OCI-LY3 (cell line): ENCODE results near the gene ISG20L2.

ENCODE experiments used
- EZH2phosphoT487 ChIP-seq: fragments of 200-600 bp; shearing (Covaris generic); IDR thresholded peaks from 2 replicates; pipeline ENCODE4 v1.6.1; 2018; ENCODE audit warnings: antibody characterized with exemption, mixed run types, low read depth
- TF ChIP-seq, protein P1 (sequence below): fragments of 200-600, 300-600 bp; sonication (generic); IDR thresholded peaks from 2 replicates; pipeline ENCODE4 v1.5.1; 2014; ENCODE audit warnings: antibody characterized with exemption, low read length, low read depth

- TF ChIP-seq, protein P1, sequence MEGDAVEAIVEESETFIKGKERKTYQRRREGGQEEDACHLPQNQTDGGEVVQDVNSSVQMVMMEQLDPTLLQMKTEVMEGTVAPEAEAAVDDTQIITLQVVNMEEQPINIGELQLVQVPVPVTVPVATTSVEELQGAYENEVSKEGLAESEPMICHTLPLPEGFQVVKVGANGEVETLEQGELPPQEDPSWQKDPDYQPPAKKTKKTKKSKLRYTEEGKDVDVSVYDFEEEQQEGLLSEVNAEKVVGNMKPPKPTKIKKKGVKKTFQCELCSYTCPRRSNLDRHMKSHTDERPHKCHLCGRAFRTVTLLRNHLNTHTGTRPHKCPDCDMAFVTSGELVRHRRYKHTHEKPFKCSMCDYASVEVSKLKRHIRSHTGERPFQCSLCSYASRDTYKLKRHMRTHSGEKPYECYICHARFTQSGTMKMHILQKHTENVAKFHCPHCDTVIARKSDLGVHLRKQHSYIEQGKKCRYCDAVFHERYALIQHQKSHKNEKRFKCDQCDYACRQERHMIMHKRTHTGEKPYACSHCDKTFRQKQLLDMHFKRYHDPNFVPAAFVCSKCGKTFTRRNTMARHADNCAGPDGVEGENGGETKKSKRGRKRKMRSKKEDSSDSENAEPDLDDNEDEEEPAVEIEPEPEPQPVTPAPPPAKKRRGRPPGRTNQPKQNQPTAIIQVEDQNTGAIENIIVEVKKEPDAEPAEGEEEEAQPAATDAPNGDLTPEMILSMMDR, result no peak
- no peak for TF ChIP-seq EZH2phosphoT487
These were observed 52.3 kb downstream of the ISG20L2 start for GRCh38 chr1:156676114-156676819.
